HG02981 (cell line): ENCODE data around the gene LYPLA2.
"Not testable (repeated sequence)": the region's sequence is repeated elsewhere in the genome, so short reads cannot be mapped to it uniquely, and the experiment has no call there.

ENCODE experiments used
- ATAC-seq: cut with Tn5 transposase; IDR thresholded peaks from one replicate; pipeline ENCODE4 v1.9.1; 2021; ENCODE audit warnings: mild to moderate bottlenecking, moderate library complexity; ENCODE audit not compliant: unreplicated experiment

The LYPLA2 gene

DNA sequence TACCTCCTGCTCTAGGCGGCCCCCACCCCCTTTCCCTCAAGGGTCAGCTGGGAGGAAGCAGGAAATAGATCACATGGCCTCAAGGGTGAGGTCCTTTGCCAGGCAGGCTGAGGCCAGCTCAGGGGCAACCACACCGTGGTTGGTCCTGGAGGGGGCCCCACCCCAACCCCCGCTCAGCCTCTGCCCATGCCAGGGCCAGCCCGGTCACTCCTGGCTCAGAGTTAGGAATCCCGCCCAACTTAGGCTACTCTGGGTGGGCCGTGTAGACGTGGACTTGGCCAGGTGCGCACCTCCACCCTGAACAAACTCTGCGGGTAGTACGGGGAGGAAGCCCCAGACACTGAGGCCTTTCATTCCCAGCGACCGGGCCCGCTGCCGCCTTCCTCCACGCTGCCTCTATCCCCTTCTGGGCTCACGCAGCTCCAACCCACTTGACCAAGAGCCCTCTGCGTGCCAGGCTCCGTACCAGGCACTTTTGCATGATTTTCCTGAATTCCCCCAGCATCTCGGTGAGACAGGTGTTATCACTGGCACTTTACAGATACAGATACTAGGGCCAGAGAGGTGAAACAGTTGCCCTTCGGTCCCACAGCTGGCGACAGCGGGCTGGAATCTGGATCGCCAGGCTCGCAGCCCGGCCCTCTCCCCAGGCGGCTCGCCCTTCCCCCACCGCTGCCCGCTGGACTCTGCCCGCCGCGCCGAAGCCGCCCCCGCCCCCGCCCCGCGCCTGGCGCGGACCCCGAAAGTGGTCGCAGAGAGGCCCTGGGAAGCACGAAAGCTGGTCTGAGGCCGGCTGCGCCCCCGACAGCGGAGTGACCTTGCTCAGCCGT, 8.8 kb downstream of the LYPLA2 start:
- no peak for ATAC-seq

DNA sequence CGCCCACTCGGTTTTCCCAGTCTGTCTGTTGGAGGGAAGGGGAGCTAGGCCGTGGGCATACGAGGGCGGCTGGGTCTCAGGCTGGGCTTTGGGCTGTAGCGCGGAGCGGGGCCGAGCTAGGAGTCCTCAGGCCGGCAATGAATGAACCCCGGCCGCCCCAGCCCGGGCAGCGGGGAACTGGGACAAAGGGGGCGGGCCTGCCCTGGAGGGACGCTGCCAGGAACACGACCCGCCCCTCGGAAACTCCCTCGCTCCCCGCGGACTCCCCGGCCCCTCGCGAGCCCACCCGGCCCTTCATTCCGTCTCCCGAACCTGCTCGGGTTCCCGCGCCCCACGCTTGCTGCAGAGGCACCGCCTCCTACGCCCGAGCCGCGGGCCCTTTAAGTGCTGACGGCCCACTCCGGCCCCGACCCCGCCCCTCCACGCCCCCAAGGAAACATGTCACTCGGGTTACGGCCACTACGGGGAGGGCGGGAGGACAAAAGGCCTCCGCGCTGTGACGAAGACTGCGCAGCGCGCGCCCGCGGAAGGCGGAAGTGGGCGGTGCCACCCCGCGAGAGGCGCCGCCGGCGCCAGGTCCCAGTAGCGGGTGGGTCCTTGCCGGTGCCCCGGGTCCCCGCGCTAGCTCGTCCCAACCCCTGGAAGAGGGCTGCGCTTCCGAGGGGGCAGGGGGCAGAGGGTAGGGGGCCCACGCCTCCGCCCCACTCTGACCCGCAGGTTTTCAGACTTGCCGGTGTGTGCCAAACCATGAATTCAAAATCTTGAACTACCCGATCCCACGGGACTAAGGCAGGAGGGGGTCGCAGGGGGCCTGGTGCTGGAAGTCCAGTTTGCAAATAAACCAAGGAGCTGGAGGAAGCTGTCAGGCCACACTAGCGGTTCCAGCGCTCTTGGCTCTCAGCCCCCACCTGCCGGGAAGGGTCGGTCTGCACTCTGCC, 9.7 kb downstream of the LYPLA2 start, which contains the start of gene GALE:
Gene GALE (minus strand): TSS at position 355 of the 938 bp plus-strand sequence. CDS start 1,747 bp downstream, outside the sequence.
- ATAC-seq = peak; percentile 77

DNA sequence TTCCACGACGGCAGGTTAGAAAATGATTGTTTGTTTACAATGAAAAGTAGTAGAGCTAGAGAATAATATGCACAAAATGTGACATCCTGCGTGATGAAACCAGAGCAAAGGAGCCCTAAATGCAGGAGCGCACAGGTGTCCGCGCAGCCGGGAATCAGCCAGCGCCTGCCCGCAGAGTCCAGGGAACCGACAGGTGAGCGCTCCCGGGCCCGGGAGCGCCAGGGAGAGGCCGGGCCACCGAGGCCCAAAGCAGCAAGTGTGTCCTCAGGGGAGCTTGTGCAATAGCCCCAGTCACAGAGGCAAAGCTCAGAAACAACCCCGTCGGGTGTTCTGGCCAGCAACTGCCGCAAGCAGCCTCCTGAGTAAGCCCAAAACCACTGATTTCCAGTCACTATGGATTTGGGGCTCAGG, 10.4 kb downstream of the LYPLA2 start:
- ATAC-seq = no peak

DNA sequence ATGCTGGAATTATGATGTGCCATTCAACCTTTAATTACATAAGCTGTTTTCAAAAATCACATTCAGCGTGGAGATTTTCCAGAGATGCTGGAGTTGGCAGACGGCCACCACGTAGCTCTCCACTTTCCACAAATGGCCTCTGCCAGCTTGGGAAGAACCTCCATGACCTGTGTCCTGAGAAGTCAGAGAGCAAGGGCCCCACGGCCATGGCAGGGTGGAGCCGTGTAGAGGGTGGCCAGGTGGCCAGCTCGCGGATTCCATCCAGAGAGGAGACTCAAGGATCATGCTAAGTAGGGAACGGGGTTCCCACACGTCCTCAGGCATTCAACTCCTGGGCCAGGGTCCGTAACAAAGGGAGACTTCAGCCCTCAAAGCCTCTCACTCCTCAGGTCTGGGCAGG, 10.9 kb downstream of the LYPLA2 start:
- no peak for ATAC-seq

DNA sequence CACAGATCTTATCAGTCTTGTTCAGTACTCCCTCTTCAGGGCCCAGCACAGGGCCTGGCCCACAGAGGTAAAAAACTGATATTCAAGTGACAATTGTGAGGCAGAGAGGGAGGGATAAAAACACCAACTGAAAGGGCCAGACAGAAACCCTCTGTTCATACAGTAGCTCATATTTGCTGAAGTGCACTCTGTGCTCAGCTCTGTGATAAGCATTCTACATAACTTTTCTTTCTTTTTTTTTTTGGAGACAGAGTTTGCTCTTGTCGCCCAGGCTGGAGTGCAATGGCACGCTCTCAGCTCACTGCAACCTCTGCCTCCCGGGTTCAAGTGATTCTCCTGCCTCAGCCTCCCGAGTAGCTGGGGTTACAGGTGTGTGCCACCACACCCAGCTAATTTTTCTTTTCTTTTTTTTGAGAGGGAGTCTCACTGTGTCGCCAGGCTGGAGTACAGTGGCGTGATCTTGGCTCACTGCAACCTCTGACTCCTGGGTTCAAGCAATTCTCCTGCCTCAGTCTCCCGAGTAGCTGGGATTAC, 11.9 kb downstream of the LYPLA2 start:
- ATAC-seq = not testable (repeated sequence)

DNA sequence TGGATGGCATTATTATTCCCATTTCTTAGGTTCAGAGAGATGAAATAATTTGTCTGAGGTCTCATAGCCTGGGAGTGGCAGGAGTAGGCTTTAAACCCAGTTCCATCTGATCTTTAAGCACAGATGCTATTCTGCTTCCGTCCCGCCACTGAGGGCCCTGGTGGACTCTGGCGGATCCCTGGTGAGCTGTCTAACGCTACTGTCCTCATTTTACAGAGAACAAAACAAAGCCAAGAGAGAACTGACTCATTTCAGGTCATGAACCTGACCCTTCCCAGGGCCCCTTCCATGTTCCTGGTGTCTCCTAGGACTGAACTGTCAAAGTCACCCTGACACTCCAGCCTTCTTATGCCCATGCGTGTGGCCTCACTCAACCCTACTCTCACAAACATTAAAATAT, 12.7 kb downstream of the LYPLA2 start:
- no peak for ATAC-seq

DNA sequence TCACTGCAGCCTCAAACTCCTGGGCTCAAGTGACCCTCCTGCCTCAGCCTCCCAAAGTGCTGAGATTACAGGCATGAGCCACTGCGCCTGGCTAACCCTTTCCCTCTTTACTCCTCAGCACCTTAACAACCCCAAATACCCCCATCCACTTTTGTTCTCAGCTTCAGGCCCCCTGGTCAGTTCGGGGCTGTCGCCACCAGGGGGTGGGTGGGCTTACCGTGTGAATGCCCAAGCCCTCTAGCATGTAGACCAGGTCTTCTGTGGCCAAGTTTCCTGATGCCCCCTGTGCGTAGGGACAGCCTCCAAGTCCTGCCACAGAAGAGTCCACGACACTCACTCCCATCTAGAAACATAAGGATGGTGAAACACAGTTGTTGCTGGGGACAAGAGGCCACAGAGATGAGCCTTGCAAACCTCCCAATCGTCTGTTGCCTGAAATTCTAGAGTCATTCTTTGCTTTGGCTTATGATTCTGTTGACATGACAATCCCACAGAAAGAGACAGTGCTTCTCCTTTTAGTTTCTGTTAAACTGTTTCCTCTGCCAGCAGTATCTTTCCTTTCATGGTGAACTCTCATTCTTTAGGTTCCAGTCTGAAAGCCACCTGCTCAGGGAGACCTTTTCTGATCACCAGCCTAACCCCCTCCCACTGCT, 13.4 kb downstream of the LYPLA2 start:
- ATAC-seq = no peak

DNA sequence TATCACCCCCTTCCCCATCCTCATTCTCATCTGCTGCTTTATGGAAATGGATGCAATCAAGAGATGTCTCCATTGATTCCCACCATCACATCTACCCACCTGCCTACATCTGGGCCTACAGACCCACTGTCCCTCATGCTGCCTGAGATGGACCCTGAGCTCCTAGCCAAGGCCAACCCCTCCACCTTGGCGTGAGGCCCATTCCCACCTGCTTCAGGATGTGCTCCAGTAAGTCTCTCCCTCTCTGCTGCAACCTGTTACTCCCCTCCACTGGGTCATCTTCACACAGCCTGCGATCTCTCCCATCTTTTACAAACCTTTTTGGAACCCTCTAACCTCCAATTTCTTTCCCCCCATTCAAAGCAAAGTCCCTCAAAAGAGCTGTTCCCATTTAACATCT, 14.1 kb downstream of the LYPLA2 start:
- ATAC-seq = no peak

DNA sequence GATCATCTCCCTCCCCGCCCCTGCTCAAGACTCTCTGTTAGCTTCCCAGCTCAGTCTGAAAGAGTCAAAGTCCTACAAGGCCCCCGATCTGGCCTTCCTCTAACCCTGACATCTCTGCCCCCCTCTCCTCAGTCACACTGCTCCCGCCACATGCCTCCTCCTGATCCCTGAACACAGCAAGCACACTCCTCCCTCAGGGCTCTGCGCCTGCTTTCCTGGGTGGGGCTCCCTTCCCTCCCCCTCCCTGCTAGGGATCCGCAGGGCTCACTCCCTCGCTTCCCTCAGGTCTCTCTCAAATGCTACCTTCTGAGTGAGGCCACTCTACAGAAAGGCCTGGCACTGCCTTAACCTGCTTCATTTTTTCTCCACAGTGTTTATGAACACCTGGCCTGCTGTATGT, 15.3 kb downstream of the LYPLA2 start:
- no peak for ATAC-seq

DNA sequence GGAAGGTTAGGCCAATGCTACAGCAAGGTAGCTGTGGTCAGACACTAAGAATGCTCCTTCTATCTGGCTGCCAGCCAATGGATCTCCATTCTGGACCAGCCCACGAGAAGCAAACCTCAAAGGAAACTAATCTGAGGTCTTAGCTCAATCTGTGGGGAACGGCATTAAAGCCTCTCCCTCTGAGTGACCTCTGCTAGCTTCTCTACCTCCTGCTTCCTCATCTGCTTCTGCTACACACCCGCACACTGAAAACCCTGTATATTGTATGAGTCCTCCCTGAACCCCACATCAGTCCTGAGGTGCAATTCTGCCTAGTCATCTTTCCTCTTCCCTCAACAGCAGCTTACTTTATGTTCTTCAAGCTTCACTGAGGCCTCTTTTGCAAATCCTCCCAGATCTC, 16.5 kb downstream of the LYPLA2 start:
- no peak for ATAC-seq

DNA sequence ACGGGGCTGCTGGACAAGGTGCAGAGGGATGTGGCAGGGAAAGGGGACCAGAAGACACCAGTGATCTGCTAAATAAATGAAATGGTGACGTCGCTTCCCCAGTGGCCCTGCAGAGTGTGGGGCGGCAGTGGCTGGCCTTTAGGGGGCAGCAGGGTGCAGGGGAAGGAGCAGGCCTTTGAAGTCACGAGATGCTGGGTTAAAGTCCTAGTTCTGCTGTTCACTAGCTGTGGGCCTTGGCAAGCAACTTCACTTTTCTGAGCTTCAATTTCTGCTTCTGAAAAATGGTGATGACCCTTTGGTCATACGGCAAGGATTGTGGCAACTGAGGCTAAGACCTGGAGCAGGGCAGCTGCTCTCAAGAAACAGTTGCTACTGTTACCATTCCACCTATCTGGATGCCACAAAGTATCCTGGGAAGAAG, 18.8 kb downstream of the LYPLA2 start:
- peak; percentile 68 for ATAC-seq

DNA sequence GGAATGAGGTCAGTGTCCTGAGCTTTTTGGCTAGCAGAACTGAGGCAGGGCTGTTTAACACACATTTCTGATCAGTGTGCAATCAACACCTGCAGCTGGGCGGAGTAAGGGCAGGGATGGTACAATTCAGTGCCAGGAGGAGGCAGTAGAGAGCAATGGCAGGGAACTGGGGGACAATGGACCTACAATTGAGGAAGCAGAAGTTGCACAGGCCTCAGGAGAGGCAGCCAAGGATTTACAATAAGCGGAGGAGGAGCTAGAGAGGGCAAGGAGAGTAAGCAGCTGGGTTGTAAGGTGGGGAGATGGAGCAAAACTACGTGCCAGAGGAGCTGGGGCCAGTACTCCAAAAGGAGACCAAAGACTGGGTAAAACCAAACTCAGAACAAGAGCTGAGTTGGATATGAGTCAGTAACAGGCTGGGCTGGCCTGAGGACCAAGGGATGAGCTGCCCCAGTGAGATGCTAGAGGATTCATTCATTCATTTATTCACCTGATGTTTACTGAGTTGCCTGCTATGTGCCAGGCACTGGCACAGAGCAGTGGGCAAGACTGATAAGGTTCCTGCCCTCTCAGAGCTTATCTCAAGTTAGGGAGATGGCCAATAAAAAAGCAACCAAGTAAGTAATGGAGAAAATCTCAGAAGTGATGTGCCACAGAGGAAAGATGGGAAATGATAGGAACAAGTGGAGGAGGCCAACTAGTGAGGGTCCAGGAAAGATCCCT, 20.0 kb downstream of the LYPLA2 start:
- no peak for ATAC-seq

DNA sequence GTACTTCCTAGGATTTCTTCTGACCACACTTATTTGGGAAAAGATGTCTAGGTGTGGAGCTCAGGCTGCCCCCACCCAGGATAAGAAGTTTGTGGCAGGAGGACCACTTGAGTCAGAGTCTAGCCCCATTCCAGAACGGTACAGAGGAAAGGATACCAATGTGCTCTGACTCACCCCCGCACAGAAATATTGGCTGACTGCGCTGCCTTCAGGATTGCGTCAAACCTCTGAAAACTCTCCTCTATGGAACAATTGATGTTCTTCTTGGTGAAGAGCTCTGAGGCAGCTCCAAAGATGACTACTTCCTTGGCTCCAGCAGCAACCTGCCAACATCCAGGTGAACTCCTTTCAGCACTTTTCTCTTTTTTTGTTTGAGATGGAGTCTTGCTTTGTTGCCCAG, 23.1 kb downstream of the LYPLA2 start:
- no peak for ATAC-seq

DNA sequence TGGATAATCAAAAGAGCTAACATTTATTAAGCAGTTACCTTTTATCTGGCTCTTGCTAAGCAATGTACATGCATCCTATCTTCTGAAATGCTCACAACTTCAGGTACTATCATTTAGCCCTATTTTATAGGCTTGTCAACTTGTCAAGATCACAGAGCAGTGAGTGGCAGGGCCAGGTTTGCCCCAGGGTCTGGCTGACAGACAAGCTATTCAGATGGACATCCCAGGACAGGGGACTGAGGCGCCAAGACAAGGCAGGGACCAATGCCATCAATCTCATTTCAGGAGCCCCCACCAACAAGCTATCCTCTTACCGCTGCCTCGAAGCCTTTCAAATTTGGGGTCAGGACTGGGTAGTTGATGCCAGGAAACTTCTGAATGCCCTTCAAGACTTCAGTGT, 25.4 kb downstream of the LYPLA2 start:
- no peak for ATAC-seq

DNA sequence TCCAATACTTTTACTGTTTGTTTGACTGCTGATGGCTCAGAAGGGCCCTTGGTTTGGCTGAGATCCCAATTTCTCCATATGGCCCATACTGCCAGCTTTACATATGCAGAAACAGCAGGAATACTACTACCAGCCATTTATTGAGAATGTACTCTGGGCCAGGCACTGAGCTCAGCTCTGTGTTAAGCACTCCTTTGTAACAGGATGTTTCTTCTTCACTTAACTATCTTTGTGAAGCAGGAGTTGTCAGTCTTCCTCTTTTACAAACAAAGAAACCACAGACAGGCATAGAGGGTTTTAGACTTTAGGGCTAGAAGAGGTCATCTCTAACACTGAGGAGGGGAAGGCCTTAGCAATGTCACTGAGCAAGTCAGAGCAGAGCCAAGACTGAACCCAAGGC, 26.0 kb downstream of the LYPLA2 start:
- no peak for ATAC-seq

DNA sequence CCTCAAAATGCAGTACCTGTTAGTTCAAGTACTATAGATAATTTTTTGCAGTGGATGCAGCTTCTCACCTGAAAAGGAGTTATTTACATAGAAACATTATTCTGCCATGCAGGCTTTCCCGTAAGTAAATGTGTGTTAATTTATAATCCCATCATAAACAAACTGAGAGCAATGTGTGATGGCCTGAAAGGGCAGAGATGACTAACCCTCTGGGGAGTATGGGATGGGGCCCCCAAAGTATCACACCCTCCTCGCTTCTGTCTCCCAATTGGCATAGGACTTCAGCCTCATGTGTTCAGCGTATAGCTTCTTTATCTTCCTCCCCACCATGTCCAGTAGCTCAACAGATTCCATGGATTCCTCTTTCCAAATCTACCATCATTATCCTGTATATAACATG, 26.7 kb downstream of the LYPLA2 start:
- no peak for ATAC-seq

DNA sequence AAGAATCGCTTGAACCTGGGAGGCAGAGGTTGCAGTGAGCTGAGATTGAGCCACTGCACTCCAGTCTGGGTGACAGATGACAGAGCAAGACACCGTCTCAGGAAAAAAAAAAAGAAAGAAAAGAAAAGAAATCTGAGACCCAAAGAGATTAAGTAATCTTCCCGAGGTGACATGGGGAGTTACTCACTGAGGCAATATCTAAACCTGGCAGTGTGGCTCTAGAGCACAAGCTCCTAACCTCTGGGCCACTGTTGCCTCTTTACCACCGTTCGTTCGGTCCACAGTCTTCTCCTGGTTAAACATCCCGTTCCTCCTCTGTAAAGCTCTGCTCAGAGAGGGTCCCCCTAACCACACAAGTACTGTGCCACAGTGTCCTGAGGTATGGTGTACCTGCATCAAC, 32.8 kb downstream of the LYPLA2 start:
- ATAC-seq = no peak

DNA sequence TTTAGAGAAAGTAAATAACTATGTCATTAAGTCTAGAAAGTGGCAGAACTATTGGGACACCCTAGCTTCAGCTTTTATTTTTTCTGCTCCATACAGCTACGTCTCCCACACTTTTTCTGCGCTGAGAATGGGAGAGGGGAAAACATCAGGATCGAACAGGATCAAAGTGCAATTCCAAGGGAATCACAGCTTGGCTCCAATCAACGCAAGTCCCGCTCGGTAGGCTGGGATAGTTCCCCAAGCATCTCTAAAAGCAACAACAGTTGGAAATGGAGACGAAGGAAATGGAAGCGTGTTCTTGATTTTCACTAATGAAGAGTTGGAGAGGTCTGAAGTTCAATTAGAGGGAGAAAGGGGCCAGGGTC, 33.7 kb downstream of the LYPLA2 start:
- no peak for ATAC-seq

DNA sequence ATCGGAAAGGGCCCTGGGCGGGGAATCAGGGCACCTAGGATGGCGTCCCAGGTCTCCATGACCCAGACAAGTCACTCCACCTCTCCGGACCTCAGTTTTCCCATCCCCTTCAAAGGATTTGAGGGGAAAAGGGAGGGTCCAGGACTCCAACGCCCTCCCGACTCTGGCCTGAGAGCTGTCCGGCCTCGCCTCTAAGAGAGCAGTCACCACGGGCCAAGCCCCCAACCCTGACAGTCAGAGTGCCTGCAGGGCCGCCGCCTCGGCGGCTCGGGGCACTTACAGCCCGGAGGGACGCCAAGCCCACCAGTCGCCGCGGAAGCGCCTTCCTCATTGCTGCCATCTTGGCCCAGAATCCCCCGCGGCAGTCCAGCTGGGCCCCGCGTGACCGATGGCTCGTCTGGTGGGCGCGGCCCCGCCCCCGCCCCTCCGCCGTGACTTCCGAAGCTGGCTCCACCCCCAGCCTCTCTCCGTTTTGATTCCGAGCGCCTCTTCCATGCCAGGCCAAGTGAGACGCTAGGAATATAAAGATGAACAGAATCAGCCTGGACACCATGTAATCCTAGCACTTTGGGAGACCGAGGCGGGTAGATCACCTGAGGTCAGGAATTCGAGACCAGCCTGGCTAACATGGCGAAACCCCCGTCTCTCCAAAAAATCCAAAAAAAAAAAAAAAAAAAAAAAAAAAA, 34.3 kb downstream of the LYPLA2 start, which contains the start of gene HMGCL:
Gene HMGCL (minus strand): TSS at position 354 of the 686 bp plus-strand sequence. CDS start 14 bp downstream, at position 340.
- ATAC-seq = peak; percentile 93
